Naive thymus-derived CD8-positive, alpha-beta T cell (primary cell): ENCODE measurements around the gene CLIP1. TPM values are rescaled to one million over a fixed set of nuclear protein-coding genes. Genes with fewer than 3 reads are reported as not detected.
"Not testable (repeated sequence)": the region's sequence is repeated elsewhere in the genome, so short reads cannot be mapped to it uniquely, and the experiment has no call there.

Source experiments
- ATAC-seq, 2 donors: fragments of 150-1000 bp; cut with Tn5 transposase in 1 of 2; sonication (Bioruptor Pico), chemical (Tn5 transposase) in 1 of 2; 1 replicate in 1 of 2; 2 replicates in 1 of 2; pipeline ENCODE4 v1.10.0; 2021; ENCODE audit warnings: mild to moderate bottlenecking in 2 of 2, moderate library complexity in 2 of 2
- POLR2A ChIA-PET: fragments of 350-600 bp; sonication (Branson Sonifier 250); formaldehyde crosslinking; loops from one replicate; lab custom pipeline; 2021; ENCODE audit warnings: antibody characterized with exemption; lab: Charles Lee
- DNase-seq, 10 donors: peaks; one replicate each; pipeline versions ENCODE4 v3.0.0 to v3.0.0-alpha.2; 2020 to 2022
- H3K27ac Mint-ChIP-seq, 10 donors: one replicate each; pipeline ENCODE4 v1.8.0; 2020 to 2022; ENCODE audit warnings: mild to moderate bottlenecking in 10 of 10, mixed read lengths in 10 of 10, moderate library complexity in 4 of 10, inconsistent platforms in 1 of 10
- H3K27me3 Mint-ChIP-seq, 5 donors: one replicate each; pipeline ENCODE4 v1.8.0; 2021 to 2022; ENCODE audit warnings: mixed read lengths in 5 of 5
- H3K36me3 Mint-ChIP-seq, 3 donors: one replicate each; pipeline ENCODE4 v1.8.0; 2020 to 2022; ENCODE audit warnings: mixed read lengths in 3 of 3, mild to moderate bottlenecking in 2 of 3, inconsistent platforms in 1 of 3
- H3K4me1 Mint-ChIP-seq, 4 donors: one replicate each; pipeline ENCODE4 v1.8.0; 2021 to 2022; ENCODE audit warnings: mixed read lengths in 4 of 4
- H3K4me3 Mint-ChIP-seq, 10 donors: one replicate each; pipeline ENCODE4 v1.8.0; 2020 to 2022; ENCODE audit warnings: mild to moderate bottlenecking in 10 of 10, mixed read lengths in 10 of 10, moderate library complexity in 6 of 10, inconsistent platforms in 1 of 10
- H3K9me3 Mint-ChIP-seq, 9 donors: one replicate each; pipeline ENCODE4 v1.8.0; 2020 to 2022; ENCODE audit warnings: mixed read lengths in 9 of 9, mild to moderate bottlenecking in 3 of 9, inconsistent platforms in 1 of 9, moderate library complexity in 1 of 9
- polyA plus RNA-seq, 3 donors: library from polyadenylated mRNA; unstranded; fragments of 300-500 nt; fragmentation: Illumina TruSeq; gene quantifications; one replicate each; pipeline ENCODE4 v1.2.3, GENCODE V29; 2021
- total RNA-seq, 8 experiments: library from RNA in 2 of 8; stranded (reverse) in 2 of 8; gene quantifications; one replicate each; pipeline ENCODE4 v1.2.3 and lab custom pipeline; 2021 to 2026

CLIP1 gene
- 10 to 100 TPM; 39.5 to 48.7 TPM for total RNA-seq
- polyA plus RNA-seq, result 10 to 100 TPM in 1 of 3 donors, 1 to 10 TPM in 2; 6.3 to 20.4 (median 9.4) TPM
- total RNA-seq (lab: John Stamatoyannopoulos, UW), result 59.6 to 116 (median 79.3) reads per million in 6 experiments

DNA sequence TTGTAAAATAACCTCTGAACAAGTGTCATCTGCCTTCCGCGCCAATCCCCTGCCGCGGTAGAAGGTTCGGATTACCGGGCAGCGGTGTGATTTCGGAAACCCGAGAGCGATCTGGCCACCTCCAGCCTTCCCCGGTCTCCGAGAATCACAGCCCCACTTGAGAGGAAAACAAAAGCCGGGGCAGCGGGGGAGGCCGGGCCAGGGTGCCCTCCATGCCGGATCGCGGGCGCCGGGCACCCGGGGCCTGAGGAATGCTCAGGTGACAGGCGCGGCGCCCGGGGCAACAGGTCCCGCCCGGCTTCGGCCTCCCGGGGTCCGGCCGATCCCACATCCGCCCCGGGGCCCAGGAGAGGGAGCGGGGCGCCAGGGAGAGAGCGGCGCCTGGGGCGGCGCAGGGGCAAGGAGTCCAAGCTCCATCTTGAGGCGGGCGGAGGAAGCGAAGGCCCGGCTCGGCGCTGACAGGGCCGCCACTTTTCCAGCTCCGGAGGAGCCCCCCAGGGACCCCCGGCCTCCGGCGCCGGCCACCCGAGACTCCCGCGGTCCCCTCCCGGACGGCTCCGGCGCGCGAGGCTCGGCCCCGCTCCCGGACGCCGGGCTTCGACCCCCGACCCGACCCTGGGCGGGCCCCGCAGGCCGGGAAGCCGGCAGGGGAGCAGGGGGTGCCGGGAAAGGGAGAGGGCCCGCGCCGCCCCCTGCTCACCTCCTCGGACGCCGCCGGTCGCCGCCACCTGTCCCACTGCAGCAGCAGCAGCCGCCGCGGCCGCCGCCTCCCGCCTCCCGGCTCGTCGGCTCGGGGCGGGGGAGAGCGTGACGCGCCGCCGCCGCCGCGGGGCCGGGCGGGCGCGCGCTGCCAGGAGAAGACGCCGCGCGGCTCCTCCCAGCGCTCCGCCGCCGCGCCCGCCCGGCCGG, at the start of gene CLIP1:
Gene CLIP1 (minus strand): TSS at position 849 of the 909 bp plus-strand sequence. CDS start 42,217 bp downstream, outside the sequence.
- peak within 1 kb of the TSS; percentile 85 to 94 (median 90) for H3K4me3 Mint-ChIP-seq
- DNase-seq (peak; percentile 41 to 75 (median 54)), ATAC-seq (peak; percentile 79 to 80)
- H3K36me3 Mint-ChIP-seq, result peaks cover 0 to 3% (median 0%) of the 10 kb centered on the region in 3 donors
- POLR2A ChIA-PET, result interaction anchor here (0.6 to 1.0 kb wide), 3 partner anchors 9 to 105 kb away, joined by 4 to 5 read pairs (median 4); partner anchors contain the start of genes KNTC1 and RSRC2
- no peaks in the 10 kb centered on the region for H3K27me3 Mint-ChIP-seq
- H3K4me1 Mint-ChIP-seq, result peaks cover 12 to 44% (median 30%) of the 10 kb centered on the region in 4 donors
- H3K27ac Mint-ChIP-seq, result peak within 1 kb of the TSS; percentile 87 to 95 (median 92)
- H3K9me3 Mint-ChIP-seq, result no peaks in the 10 kb centered on the region

DNA sequence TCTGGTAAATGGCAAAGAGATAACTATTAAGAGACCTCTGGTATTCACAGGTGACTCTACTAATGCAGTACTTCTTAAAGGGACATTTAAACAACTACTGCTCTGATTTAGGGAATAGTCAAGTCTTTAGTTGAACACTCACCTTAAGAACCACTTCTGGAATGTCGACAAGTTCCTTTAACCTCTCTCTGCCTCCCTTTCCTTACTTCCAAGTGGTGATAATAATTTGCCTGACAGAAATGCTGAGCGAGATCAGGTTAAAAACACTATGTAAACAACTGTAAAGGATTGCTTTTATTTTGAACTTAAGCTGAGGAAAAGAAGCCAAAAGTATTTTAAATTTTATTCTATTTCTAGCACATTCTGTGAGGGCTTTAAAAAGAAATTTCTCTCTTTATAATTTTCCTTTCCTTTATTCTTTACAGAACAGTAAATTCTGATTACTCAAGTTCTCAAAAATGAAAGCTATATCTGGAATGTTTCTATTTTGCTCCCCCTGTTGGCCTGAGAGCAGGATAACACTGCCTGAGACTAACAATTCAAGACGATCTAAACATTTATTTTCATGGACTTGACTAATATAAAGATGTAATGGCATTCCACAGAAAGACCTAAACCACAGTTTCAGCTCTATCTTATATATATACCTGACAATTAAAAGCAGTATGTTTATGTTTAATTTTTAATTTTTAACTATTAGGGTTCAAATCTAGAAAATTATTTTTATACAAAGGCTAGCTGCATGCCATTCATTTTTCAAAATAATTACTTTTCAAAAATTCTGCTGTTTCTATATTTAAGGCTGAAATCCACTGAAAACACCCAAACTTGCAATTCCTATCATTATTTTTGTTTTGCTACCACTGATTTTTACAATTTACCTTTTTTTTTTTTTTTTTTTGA, 49.1 kb upstream of the CLIP1 start:
- POLR2A ChIA-PET, result interaction anchor here (0.7 to 2.3 kb wide), 3 partner anchors 72 to 364 kb away, joined by 3 to 26 read pairs (median 11); no protein-coding TSS in a partner anchor
- Mint-ChIP-seq H3K4me3 (no peak overlapping the region), H3K9me3 (no peaks in the 10 kb centered on the region), H3K27ac (peak overlapping the region in 7 of 10 donors; percentile 14 to 79 (median 72)), H3K36me3 (peaks cover 0 to 37% (median 9%) of the 10 kb centered on the region in 3 donors), H3K4me1 (peaks cover 4 to 8% (median 7%) of the 10 kb centered on the region in 4 donors), H3K27me3 (no peaks in the 10 kb centered on the region)
- ATAC-seq (peak; percentile 71 to 78), DNase-seq (peak in 4 of 10 donors; percentile 17 to 72 (median 64))

DNA sequence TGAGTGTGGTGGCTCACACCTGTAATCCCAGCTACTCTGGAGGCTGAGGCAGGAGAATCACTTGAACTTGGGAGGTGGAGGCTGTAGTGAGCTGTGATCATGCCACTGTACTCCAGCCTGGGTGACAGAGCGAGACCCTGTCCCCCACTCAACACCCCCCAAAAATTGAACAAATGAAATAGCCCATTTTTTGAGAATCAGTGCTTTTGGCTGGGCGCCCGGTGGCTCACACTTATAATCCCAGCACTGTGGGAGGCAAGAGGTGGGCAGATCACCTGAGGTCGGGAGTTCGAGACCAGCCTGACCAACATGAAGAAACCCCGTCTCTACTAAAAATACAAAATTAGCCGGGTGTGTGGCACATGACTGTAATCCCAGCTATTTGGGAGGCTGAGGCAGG, 48.1 kb upstream of the CLIP1 start:
- Mint-ChIP-seq H3K36me3 (peaks cover 0 to 27% (median 4%) of the 10 kb centered on the region in 3 donors), H3K27ac (peak overlapping the region in 1 of 10 donors; percentile 15)
- not testable (repeated sequence) for H3K27me3 Mint-ChIP-seq, H3K4me1 Mint-ChIP-seq, ATAC-seq, H3K4me3 Mint-ChIP-seq, DNase-seq, H3K9me3 Mint-ChIP-seq
- POLR2A ChIA-PET, result interaction anchor here (0.6 to 2.3 kb wide), 4 partner anchors 71 to 283 kb away, joined by 3 to 26 read pairs (median 8); no protein-coding TSS in a partner anchor

DNA sequence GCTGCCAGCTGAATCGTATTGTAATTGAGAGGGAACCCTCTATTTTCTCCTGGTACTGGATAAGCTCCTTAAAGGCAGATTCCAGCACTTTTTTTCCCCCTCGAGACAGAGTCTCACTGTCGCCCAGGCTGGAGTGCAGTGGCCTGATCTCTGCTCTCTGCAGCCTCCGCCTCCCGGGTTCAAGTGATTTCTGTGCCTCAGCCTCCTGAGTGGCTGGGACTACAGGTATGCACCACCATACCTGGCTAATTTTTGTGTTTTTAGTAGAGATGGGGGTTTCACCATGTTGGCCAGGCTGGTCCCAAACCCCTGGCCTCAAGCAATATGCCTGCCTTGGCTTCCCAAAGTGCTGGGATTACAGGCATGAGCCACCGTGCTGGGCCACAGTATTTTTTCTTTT, 47.4 kb upstream of the CLIP1 start:
- not testable (repeated sequence) for ATAC-seq, H3K9me3 Mint-ChIP-seq, DNase-seq, H3K4me1 Mint-ChIP-seq, H3K27me3 Mint-ChIP-seq, H3K27ac Mint-ChIP-seq, H3K4me3 Mint-ChIP-seq
- peaks cover 0 to 19% (median 0%) of the 10 kb centered on the region in 3 donors for H3K36me3 Mint-ChIP-seq
- POLR2A ChIA-PET, result interaction anchor here (0.6 to 2.3 kb wide), 3 partner anchors 70 to 105 kb away, joined by 3 to 26 read pairs (median 3); no protein-coding TSS in a partner anchor

DNA sequence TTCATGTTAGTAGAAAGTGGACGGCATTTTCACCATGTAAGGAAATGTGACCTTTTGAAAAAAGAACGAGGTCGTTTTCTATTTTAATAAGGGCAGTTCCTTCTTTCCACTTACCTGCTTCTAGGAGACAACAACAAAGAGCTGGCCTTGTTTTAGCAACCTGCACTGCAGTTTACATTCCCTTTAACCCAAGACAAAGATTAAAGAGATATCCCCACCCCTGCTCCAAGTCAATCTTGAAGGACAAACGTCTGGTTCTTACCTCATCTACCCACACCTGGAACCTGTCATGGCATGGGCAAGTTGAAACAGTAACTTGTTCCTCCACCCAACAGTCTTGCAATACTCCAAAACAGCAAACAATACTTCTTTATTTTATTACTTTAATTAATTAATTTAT, 45.5 kb upstream of the CLIP1 start:
- H3K27ac Mint-ChIP-seq, result peak overlapping the region in 1 of 10 donors; percentile 25
- POLR2A ChIA-PET, result no interaction called here

DNA sequence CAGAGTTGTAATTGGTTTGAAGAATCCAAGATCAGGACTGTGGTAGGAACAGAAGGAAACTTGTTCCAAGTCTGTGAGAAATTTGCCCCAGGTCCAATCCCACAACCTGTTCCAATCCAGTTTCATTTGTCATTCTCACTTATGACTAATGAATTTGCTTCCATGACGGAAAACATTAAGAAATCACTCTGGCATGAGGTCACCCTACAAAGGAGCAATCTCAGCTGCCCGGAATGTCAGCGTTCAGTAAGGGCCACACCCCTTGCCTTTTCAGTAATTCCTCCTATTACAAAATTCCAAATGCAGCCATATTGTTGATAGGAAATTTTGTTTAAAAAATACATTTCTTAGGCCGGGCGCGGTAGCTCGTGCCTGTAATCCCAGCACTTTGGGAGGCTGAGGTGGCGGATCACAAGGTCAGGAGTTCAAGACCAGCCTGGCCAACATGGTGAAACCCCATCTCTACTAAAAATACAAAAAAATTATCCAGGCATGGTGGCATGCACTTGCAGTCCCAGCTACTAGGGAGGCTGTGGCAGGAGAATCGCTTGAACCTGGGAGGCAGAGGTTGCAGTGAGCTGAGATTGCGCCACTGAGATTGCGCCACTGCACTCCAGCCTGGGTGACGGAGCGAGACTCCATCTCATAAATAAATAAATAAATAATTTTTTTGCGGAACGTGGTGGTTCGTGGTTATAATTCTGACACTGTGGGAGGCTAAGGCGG, 42.0 kb upstream of the CLIP1 start:
- POLR2A ChIA-PET, H3K27me3 Mint-ChIP-seq, H3K4me3 Mint-ChIP-seq, DNase-seq, ATAC-seq, H3K36me3 Mint-ChIP-seq, H3K9me3 Mint-ChIP-seq, H3K4me1 Mint-ChIP-seq, H3K27ac Mint-ChIP-seq: not testable (repeated sequence)

More for the DNA sequence above, 45.5 kb upstream of the CLIP1 start:
- Mint-ChIP-seq H3K27me3 (no peaks in the 10 kb centered on the region), H3K4me1 (peaks cover 3 to 8% (median 7%) of the 10 kb centered on the region in 4 donors), H3K36me3 (peaks cover 0 to under 1% (median 0%) of the 10 kb centered on the region in 3 donors), H3K9me3 (no peaks in the 10 kb centered on the region), H3K4me3 (no peak overlapping the region)
- ATAC-seq (no peak), DNase-seq (no peak)

DNA sequence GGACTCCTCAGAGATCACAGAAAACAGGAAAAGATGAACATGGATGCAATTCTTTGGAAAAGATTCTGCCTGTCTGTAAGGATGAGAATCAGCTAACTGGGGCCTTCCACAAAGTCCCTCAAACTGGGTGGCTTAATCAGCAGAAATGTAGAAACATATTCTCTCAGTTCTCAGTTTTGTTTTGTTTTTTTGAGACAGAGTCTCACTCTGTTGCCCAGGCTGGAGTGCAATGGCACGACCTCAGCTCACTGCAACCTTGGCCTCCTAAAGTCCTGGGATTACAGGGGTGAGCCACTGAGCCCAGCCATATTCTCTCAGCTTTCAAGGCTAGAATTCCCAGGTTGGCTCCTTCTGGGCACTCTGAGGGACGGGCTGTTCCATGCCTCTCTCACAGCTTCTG, 38.2 kb upstream of the CLIP1 start:
- Mint-ChIP-seq H3K4me3 (no peak overlapping the region), H3K36me3 (no peaks in the 10 kb centered on the region), H3K27ac (peak overlapping the region in 1 of 10 donors; percentile 40), H3K27me3 (no peaks in the 10 kb centered on the region), H3K4me1 (peaks cover 0 to 9% (median 4%) of the 10 kb centered on the region in 4 donors), H3K9me3 (no peaks in the 10 kb centered on the region)
- ATAC-seq (no peak), DNase-seq (no peak)
- POLR2A ChIA-PET, result no interaction called here

DNA sequence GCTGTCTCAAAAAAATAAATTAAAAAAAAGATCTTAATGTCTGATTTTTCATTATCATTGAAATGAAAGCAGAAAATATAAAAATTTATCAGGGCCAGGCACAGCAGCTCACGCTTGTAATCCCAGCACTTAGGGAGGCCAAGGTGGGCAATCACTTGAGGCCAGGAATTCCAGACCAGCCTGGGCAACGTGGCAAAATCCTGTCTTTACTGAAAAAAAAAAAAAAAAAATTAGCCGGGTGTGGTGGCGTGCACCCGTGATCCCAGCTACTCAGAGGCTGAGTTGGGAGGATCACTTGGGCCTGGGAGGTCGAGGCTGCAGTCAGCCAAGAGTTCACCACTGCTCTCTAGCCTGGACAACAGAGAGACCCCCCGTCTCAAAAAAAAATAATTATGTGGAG, 37.6 kb upstream of the CLIP1 start:
- H3K36me3 Mint-ChIP-seq, result no peaks in the 10 kb centered on the region
- no peaks in the 10 kb centered on the region for H3K9me3 Mint-ChIP-seq
- POLR2A ChIA-PET, result no interaction called here
- no peaks in the 10 kb centered on the region for H3K27me3 Mint-ChIP-seq
- no peak overlapping the region for H3K4me3 Mint-ChIP-seq
- ATAC-seq (no peak), DNase-seq (no peak)
- peaks cover 0 to 9% (median 4%) of the 10 kb centered on the region in 4 donors for H3K4me1 Mint-ChIP-seq
- H3K27ac Mint-ChIP-seq, result no peak overlapping the region

DNA sequence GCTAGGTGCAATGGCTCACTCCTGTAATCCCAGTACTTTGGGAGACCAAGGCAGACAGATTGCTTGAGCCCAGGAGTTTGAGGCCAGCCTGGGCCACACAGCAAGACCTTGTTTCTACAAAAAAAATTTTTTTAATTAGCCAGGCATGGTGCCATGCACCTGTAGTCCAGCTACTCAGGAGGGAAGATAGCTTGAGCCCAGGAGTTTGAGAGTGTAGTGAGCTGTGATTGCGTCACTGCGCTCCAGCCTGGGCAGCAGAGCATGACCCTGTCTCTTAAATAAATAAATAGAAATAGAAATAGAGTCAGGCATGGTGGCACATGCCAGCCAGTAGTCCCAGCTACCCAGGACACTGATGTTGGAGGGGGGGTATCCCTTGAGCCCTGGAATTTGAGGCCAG, 36.7 kb upstream of the CLIP1 start:
- Mint-ChIP-seq H3K4me1 (peaks cover 0 to 16% (median 6%) of the 10 kb centered on the region in 4 donors), H3K4me3 (no peak overlapping the region), H3K9me3 (no peaks in the 10 kb centered on the region), H3K27me3 (no peaks in the 10 kb centered on the region), H3K36me3 (no peaks in the 10 kb centered on the region), H3K27ac (no peak overlapping the region)
- DNase-seq, result no peak
- ATAC-seq, result no peak
- POLR2A ChIA-PET, result no interaction called here

DNA sequence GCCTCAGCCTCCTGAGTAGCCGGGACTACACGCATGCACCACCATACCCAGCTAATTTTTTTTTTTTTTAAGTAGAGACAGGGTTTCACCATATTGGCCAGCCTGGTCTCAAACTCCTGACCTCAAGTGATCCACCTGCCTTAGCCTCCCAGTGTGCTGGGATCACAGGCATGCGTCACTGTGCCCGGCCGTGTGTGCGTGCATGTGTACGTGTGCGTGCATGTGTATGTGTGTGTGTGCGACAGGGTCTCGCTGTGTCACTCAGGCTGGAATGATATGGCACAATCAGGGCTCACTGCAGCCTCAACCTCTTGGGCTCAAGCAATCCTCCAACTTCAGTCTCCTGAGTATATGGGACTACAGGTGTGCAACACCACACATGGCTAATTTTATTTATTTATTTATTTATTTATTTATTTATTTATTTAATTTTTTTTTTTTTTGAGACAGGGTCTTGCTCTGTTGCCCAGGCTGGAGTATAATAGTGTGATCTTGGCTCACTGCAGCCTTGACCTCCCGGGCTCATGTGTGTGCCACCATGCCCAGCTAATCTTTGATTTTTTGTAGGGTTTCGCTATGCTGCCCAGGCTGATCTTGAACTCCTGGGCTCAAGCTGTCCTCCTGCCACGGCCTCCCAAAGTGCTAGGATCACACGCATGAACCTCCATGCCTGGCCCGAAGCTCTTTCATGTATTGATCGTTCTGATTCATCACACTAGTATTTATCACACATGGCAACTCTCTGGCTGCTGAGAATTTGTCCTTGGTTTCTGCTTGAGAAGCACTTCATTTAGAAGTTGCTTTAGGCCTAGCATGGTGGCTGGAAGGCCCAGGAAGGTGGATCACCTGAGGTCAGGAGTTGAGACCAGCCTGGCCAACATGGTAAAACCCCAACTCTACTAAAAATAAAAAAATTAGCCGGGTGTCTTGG, 35.9 kb upstream of the CLIP1 start:
- Mint-ChIP-seq H3K27me3 (no peaks in the 10 kb centered on the region), H3K27ac (peak overlapping the region in 3 of 10 donors; percentile 31 to 58 (median 47)), H3K4me1 (peaks cover 4 to 24% (median 14%) of the 10 kb centered on the region in 4 donors), H3K9me3 (no peaks in the 10 kb centered on the region), H3K36me3 (no peaks in the 10 kb centered on the region), H3K4me3 (no peak overlapping the region)
- POLR2A ChIA-PET, result no interaction called here
- DNase-seq, result no peak
- no peak for ATAC-seq

DNA sequence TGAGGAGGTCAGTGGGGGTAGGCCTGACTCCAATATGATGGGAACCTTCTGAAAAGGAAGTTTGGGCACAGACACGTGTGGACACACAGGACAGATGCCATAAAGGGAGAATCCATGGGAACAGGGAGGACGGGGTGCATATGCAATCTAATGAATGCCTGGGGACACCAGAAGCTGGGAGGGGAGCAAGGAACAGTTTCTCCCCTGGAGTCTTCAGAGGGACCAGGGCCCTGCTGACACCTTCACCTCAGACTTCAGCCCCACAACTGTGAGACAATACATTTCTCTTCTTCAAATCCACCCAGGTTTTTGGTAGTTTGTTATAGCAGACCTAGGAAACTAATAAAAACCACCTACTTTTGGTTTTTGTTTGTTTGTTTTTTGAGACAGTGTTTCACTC, 35.2 kb upstream of the CLIP1 start:
- no peaks in the 10 kb centered on the region for H3K9me3 Mint-ChIP-seq
- no peak overlapping the region for H3K4me3 Mint-ChIP-seq
- ATAC-seq, result no peak
- H3K27me3 Mint-ChIP-seq, result no peaks in the 10 kb centered on the region
- no peak for DNase-seq
- H3K36me3 Mint-ChIP-seq, result no peaks in the 10 kb centered on the region
- peak overlapping the region in 5 of 10 donors; percentile 29 to 73 (median 47) for H3K27ac Mint-ChIP-seq
- peaks cover 10 to 32% (median 22%) of the 10 kb centered on the region in 4 donors for H3K4me1 Mint-ChIP-seq
- POLR2A ChIA-PET, result no interaction called here
